ENCODE data around the gene C1QTNF2.

GRCh38 chr5:160371294-160371693 is 868 bp upstream of the C1QTNF2 start:
- TF ChIP-seq CTCF (IDR thresholded peaks at IDR 0.05) (no peak), POLR2A (IDR thresholded peaks at IDR 0.05) (no peak)
